Stimulated activated CD8-positive, alpha-beta memory T cell treated with anti-CD3 and anti-CD28 coated beads, Interleukin-7, amount 100 ng/mL, for 24 hours (primary cell): ENCODE results near the gene TMEM256.
"Not testable (repeated sequence)": the region's sequence is repeated elsewhere in the genome, so short reads cannot be mapped to it uniquely, and the experiment has no call there.

Experiments used
- DNase-seq: peaks from one replicate; pipeline ENCODE4 v3.0.0-alpha.2; 2020; ENCODE audit warnings: low read depth

Gene TMEM256

GRCh38 chr17:7383371-7383741 lies 20.5 kb downstream of the TMEM256 start:
- DNase-seq = no peak

GRCh38 chr17:7382901-7383300 lies 21.0 kb downstream of the TMEM256 start:
- DNase-seq = no peak

GRCh38 chr17:7380855-7381683 lies 22.8 kb downstream of the TMEM256 start, which contains the start of gene TNK1:
Gene TNK1, plus strand, starts transcription at chr17:7381089. Its CDS starts 1,838 bp downstream, at chr17:7382927.
- DNase-seq = no peak

GRCh38 chr17:7380321-7380720 lies 23.6 kb downstream of the TMEM256 start:
- no peak for DNase-seq

GRCh38 chr17:7379134-7379533 lies 24.8 kb downstream of the TMEM256 start:
- DNase-seq = no peak

GRCh38 chr17:7374353-7374752 lies 29.5 kb downstream of the TMEM256 start:
- no peak for DNase-seq

- DNase-seq = no peak
Measured at GRCh38 chr17:7370853-7371252, 33.0 kb downstream of the TMEM256 start.

- no peak for DNase-seq
Measured at GRCh38 chr17:7369825-7370224, 34.1 kb downstream of the TMEM256 start.

GRCh38 chr17:7368599-7368994 lies 35.3 kb downstream of the TMEM256 start:
- not testable (repeated sequence) for DNase-seq

GRCh38 chr17:7367918-7368598 lies 35.8 kb downstream of the TMEM256 start:
- no peak for DNase-seq

- no peak for DNase-seq
Measured at GRCh38 chr17:7367083-7367482, 36.8 kb downstream of the TMEM256 start.

- not testable (repeated sequence) for DNase-seq
Measured at GRCh38 chr17:7365963-7366362, 37.9 kb downstream of the TMEM256 start.

- DNase-seq = no peak
Measured at GRCh38 chr17:7363311-7363710, 40.6 kb downstream of the TMEM256 start.

- no peak for DNase-seq
Measured at GRCh38 chr17:7361906-7362305, 42.0 kb downstream of the TMEM256 start.

GRCh38 chr17:7357381-7357780 lies 46.5 kb downstream of the TMEM256 start:
- no peak for DNase-seq

GRCh38 chr17:7356756-7357155 lies 47.1 kb downstream of the TMEM256 start:
- no peak for DNase-seq

- peak; percentile 74 for DNase-seq
Measured at GRCh38 chr17:7356072-7356549, 47.8 kb downstream of the TMEM256 start.

- DNase-seq = no peak
Measured at GRCh38 chr17:7355573-7355972, 48.3 kb downstream of the TMEM256 start.

GRCh38 chr17:7355053-7355452 lies 48.8 kb downstream of the TMEM256 start, which contains the start of gene TMEM95:
Gene TMEM95, plus strand, starts transcription at chr17:7355156. Its CDS starts 49 bp downstream, at chr17:7355205.
- DNase-seq = no peak

GRCh38 chr17:7354262-7354843 lies 49.5 kb downstream of the TMEM256 start:
- no peak for DNase-seq
